ENCODE measurements around the gene ZNF425. TPM values are rescaled to one million over a fixed set of nuclear protein-coding genes. Genes with fewer than 3 reads are reported as not detected.

The ZNF425 gene
- total RNA-seq, 1 donor from 2014 or later, result 4.9 TPM

- Mint-ChIP-seq H3K27me3 (ENCODE audit: low read depth) (no peaks in the 10 kb centered on the region), H3K9me3 (peaks cover 2% of the 10 kb centered on the region), H3K4me1 (peaks cover 19% of the 10 kb centered on the region), H3K36me3 (ENCODE audit: low read depth) (peaks cover 18% of the 10 kb centered on the region), H3K4me3 (peak within 1 kb of the TSS; percentile 94), H3K27ac (ENCODE audit: unreplicated experiment) (peak within 1 kb of the TSS; percentile 98)
- TF ChIP-seq CTCF (conservative IDR thresholded peaks at IDR 0.05), result peak; percentile 89
- peak; percentile 89 for DNase-seq (ENCODE audit: low read depth, low spot score)
Observed at GRCh38 chr7:149090397-149091195, 35.5 kb downstream of the ZNF425 start, which contains the start of gene ZNF786. ZNF786 (minus strand) TSS chr7:149090718; CDS start chr7:149090640, 78 bp downstream.

DNA sequence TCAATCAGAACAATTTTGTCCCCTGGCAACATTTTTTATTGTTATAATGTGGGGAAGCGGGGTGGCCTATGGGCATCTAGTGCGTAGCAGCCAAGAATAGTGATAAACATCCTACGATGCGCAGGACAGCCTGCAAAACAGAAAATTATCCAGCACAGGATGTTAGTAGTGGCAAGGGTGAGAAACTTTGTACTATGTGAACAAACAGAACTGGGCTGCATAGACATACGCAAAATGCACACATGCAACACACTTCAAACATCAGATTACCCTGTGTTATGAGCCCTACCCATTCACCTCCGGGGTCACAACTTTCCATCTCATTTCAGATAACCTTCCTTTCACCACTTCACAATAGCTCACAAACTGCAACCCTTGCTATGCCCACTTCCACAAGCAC, 38.7 kb downstream of the ZNF425 start:
- peak overlapping the region; percentile 79 for H3K4me3 Mint-ChIP-seq
- no peak for TF ChIP-seq CTCF (conservative IDR thresholded peaks at IDR 0.05)
- H3K4me1 Mint-ChIP-seq, result peaks cover 19% of the 10 kb centered on the region
- peaks cover 35% of the 10 kb centered on the region for H3K36me3 Mint-ChIP-seq (ENCODE audit: low read depth)
- H3K27ac Mint-ChIP-seq (ENCODE audit: unreplicated experiment), result no peak overlapping the region
- H3K27me3 Mint-ChIP-seq (ENCODE audit: low read depth), result no peaks in the 10 kb centered on the region
- H3K9me3 Mint-ChIP-seq, result peaks cover 12% of the 10 kb centered on the region
- DNase-seq (ENCODE audit: low read depth, low spot score), result no peak

- no peaks in the 10 kb centered on the region for H3K27me3 Mint-ChIP-seq (ENCODE audit: low read depth)
- H3K27ac Mint-ChIP-seq (ENCODE audit: unreplicated experiment), result no peak overlapping the region
- peak overlapping the region; percentile 41 for H3K4me3 Mint-ChIP-seq
- no peak for TF ChIP-seq CTCF (conservative IDR thresholded peaks at IDR 0.05)
- peaks cover 12% of the 10 kb centered on the region for H3K9me3 Mint-ChIP-seq
- peaks cover 35% of the 10 kb centered on the region for H3K36me3 Mint-ChIP-seq (ENCODE audit: low read depth)
- peaks cover 12% of the 10 kb centered on the region for H3K4me1 Mint-ChIP-seq
- no peak for DNase-seq (ENCODE audit: low read depth, low spot score)
Observed at GRCh38 chr7:149085866-149086265, 40.3 kb downstream of the ZNF425 start.

DNA sequence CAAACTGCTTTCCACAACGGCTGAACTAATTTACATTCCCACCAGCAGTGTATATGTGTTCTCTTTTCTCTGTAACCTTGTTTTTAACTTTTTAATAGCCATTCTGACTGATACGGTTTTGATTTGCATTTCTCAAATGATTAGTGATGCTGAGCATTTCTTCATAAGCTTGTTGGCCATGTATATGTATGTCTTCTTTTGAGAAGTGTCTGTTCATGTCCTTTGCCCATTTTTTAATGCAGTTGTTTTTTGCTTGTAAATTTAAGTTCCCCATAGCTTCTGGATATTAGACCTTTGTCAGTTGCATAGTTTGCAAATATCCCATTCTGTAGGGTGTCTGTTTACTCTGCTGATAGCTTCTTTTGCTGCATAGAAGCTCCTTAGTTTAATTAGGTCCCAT, 41.7 kb downstream of the ZNF425 start:
- Mint-ChIP-seq H3K9me3 (peaks cover 10% of the 10 kb centered on the region), H3K27me3 (ENCODE audit: low read depth) (no peaks in the 10 kb centered on the region), H3K36me3 (ENCODE audit: low read depth) (peaks cover 39% of the 10 kb centered on the region), H3K4me3 (no peak overlapping the region), H3K27ac (ENCODE audit: unreplicated experiment) (no peak overlapping the region), H3K4me1 (peaks cover 4% of the 10 kb centered on the region)
- DNase-seq (ENCODE audit: low read depth, low spot score), result no peak
- TF ChIP-seq CTCF (conservative IDR thresholded peaks at IDR 0.05), result no peak

GRCh38 chr7:149081914-149082313, 44.2 kb downstream of the ZNF425 start:
- Mint-ChIP-seq H3K4me3 (no peak overlapping the region), H3K36me3 (ENCODE audit: low read depth) (peaks cover 38% of the 10 kb centered on the region), H3K4me1 (no peaks in the 10 kb centered on the region), H3K9me3 (peaks cover 10% of the 10 kb centered on the region), H3K27ac (ENCODE audit: unreplicated experiment) (no peak overlapping the region), H3K27me3 (ENCODE audit: low read depth) (no peaks in the 10 kb centered on the region)
- DNase-seq (ENCODE audit: low read depth, low spot score), result no peak
- TF ChIP-seq CTCF (conservative IDR thresholded peaks at IDR 0.05), result no peak

Measured in neural crest cell (in vitro differentiated cells).